Stimulated activated CD4-positive, alpha-beta T cell treated with anti-CD3 and anti-CD28 coated beads, Interleukin-4, amount 100 ng/mL, for 1 hour (primary cell): ENCODE results near the gene CFAP43.

Source experiments
- DNase-seq: peaks from one replicate; pipeline ENCODE4 v3.0.0-alpha.2; 2020

CFAP43 gene

GRCh38 chr10:104090611-104091010 lies 141.6 kb downstream of the CFAP43 start:
- no peak for DNase-seq

- no peak for DNase-seq
Measured at GRCh38 chr10:104089621-104090020, 142.5 kb downstream of the CFAP43 start.

- DNase-seq = no peak
Measured at GRCh38 chr10:104088239-104088638, 143.9 kb downstream of the CFAP43 start.

GRCh38 chr10:104085801-104086400 lies 146.3 kb downstream of the CFAP43 start, which contains the start of gene COL17A1:
COL17A1 (minus strand) TSS chr10:104085880; CDS start chr10:104080673, 5,207 bp downstream.
- DNase-seq = no peak

GRCh38 chr10:104084482-104085142 lies 147.6 kb downstream of the CFAP43 start:
- no peak for DNase-seq

GRCh38 chr10:104081998-104082397 lies 150.2 kb downstream of the CFAP43 start:
- DNase-seq = no peak

GRCh38 chr10:104080762-104081161 lies 151.4 kb downstream of the CFAP43 start:
- DNase-seq = no peak
